GM12872 (cell line): Measurements from ENCODE around the gene SYTL1.

Experiments used
- CTCF ChIP-seq: IDR thresholded peaks from 3 replicates; pipeline ENCODE4 v1.5.1; 2011; ENCODE audit warnings: low read depth, mild to moderate bottlenecking, low read length, moderate library complexity; ENCODE audit not compliant: insufficient read depth

The SYTL1 gene

GRCh38 chr1:27342778-27343638 lies 1.2 kb downstream of the SYTL1 start:
- TF ChIP-seq CTCF: no peak

GRCh38 chr1:27343639-27344025 lies 1.8 kb downstream of the SYTL1 start:
- TF ChIP-seq CTCF: no peak

- no peak for TF ChIP-seq CTCF
Observed at GRCh38 chr1:27345272-27345671, 3.5 kb downstream of the SYTL1 start.

- no peak for TF ChIP-seq CTCF
Observed at GRCh38 chr1:27346357-27346756, 4.5 kb downstream of the SYTL1 start.

- TF ChIP-seq CTCF: no peak
Observed at GRCh38 chr1:27346991-27347624, 5.3 kb downstream of the SYTL1 start.

- TF ChIP-seq CTCF: no peak
Observed at GRCh38 chr1:27348861-27349783, 7.3 kb downstream of the SYTL1 start.
